SK-N-MC (cell line): Measurements from ENCODE around the gene SPCS2.

Source experiments
- DNase-seq: peaks from one replicate; pipeline ENCODE4 v3.0.0-alpha.2; 2011; ENCODE audit warnings: low read depth, low spot score
- H3K27ac ChIP-seq: fragments of 200-600 bp; sonication (generic); 2 replicates; pipeline ENCODE4 v1.5.1; 2016; ENCODE audit warnings: mixed run types
- H3K36me3 ChIP-seq: fragments of 200-600 bp; sonication (generic); 2 replicates; pipeline ENCODE4 v1.6.1; 2017; ENCODE audit warnings: antibody characterized with exemption, low read length, mixed read lengths; ENCODE audit not compliant: insufficient read depth
- H3K4me3 ChIP-seq: fragments of 200-600 bp; sonication (generic); 2 replicates; pipeline ENCODE4 v1.5.1; 2016
- H3K9ac ChIP-seq: fragments of 200-600 bp; sonication (generic); 2 replicates; pipeline ENCODE4 v1.8.0; 2017; ENCODE audit warnings: mixed run types, mixed read lengths; ENCODE audit not compliant: insufficient read length
- H3K9me3 ChIP-seq: fragments of 200-600 bp; sonication (generic); 2 replicates; pipeline ENCODE4 v1.6.1; 2017; ENCODE audit warnings: low read depth, mild to moderate bottlenecking, antibody characterized with exemption, low read length, moderate library complexity, mixed read lengths
- EZH2 ChIP-seq: fragments of 200-600 bp; sonication (generic); IDR thresholded peaks from one replicate; pipeline ENCODE4 v1.6.1; 2017; ENCODE audit warnings: antibody characterized with exemption
- FOXP2 ChIP-seq: optimal IDR thresholded peaks from 2 replicates; pipeline ENCODE3; 2011; ENCODE audit warnings: mild to moderate bottlenecking, moderate library complexity; ENCODE audit not compliant: insufficient read depth; ENCODE audit errors: extremely low read length, control extremely low read depth
- POLR2AphosphoS5 ChIP-seq: IDR thresholded peaks from 2 replicates; pipeline ENCODE4 v1.6.1; 2012; ENCODE audit warnings: mild to moderate bottlenecking, low read depth, low read length, borderline replicate concordance

Gene SPCS2

DNA sequence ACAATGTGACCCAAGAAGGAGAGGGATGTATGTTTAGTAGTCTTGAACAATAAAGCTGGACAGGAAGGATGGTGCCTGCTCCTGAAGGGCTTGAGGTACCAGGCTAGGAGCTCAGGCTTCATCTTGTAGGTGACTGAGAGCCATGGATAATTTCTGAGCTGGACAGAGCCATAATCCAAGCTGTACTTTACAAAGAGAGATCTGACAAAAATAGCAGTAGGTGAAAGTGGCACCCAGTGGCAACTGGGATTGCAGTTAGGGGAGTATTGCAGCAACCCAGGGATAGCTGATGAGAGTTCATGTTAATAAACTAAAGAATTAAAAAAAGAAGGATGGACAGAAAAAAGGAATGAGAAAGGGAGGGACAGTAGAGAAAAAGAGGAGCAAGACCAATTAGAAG lies 7.6 kb upstream of the SPCS2 start:
- DNase-seq: no peak
- H3K9ac ChIP-seq: no peak overlapping the region
- no peak overlapping the region for H3K4me3 ChIP-seq
- H3K9me3 ChIP-seq: no peaks in the 10 kb centered on the region
- no peak for TF ChIP-seq POLR2AphosphoS5
- no peak for TF ChIP-seq FOXP2
- no peak for TF ChIP-seq EZH2
- no peak overlapping the region for H3K27ac ChIP-seq
- no peaks in the 10 kb centered on the region for H3K36me3 ChIP-seq

GRCh38 chr11:74942073-74942759 lies 6.8 kb upstream of the SPCS2 start:
- H3K27ac ChIP-seq: no peak overlapping the region
- TF ChIP-seq EZH2 (no peak), POLR2AphosphoS5 (no peak), FOXP2 (no peak)
- no peak overlapping the region for H3K9ac ChIP-seq
- no peak for DNase-seq
- H3K36me3 ChIP-seq: no peaks in the 10 kb centered on the region
- H3K4me3 ChIP-seq: no peak overlapping the region
- H3K9me3 ChIP-seq: no peaks in the 10 kb centered on the region

GRCh38 chr11:74948546-74948897 lies 544 bp upstream of the SPCS2 start:
- Histone ChIP-seq H3K9me3 (no peaks in the 10 kb centered on the region), H3K4me3 (peak overlapping the region; percentile 98), H3K36me3 (peaks cover 28% of the 10 kb centered on the region), H3K27ac (no peak overlapping the region), H3K9ac (peak overlapping the region; percentile 74)
- TF ChIP-seq FOXP2: no peak
- TF ChIP-seq EZH2: no peak
- TF ChIP-seq POLR2AphosphoS5: no peak
- DNase-seq: no peak

GRCh38 chr11:74949753-74950137 lies 679 bp downstream of the SPCS2 start:
- H3K9ac ChIP-seq: peak overlapping the region; percentile 99
- H3K9me3 ChIP-seq: peaks cover 3% of the 10 kb centered on the region
- no peak for DNase-seq
- peak overlapping the region; percentile 98 for H3K4me3 ChIP-seq
- peak overlapping the region; percentile 65; the same call in 1 of the 2 replicates for H3K27ac ChIP-seq
- H3K36me3 ChIP-seq: peaks cover 40% of the 10 kb centered on the region
- TF ChIP-seq EZH2 (no peak), FOXP2 (no peak)

DNA sequence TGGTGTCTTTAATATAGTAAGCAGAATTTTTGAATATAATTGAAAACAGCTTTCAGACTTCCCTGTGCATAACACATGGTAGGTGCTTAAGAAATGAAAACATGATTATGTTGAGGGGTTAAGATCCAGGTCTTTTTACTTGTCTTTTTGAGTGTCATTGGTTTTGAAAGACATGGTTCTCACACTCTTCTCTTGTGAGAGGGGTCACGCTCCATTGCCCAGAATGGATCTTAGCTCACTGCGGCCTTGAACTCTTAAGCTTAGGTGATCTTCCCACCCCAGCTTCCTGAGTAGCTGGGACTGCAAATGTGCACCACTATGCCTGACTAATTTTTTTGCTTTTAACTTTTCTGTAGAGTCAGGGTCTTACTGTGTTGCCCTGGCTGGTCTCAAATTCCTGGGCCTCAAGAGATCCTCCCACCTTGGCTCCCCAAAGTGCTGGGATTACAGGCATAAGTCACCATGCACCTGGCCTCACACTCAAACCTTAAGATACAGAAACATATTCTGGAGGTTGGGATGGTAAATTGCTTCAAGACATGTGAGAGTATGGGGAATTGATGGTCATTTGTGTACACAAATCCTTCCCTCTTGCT lies 1.4 kb downstream of the SPCS2 start:
- Histone ChIP-seq H3K4me3 (peak overlapping the region; percentile 98), H3K27ac (no peak overlapping the region)
- no peak for DNase-seq

DNA sequence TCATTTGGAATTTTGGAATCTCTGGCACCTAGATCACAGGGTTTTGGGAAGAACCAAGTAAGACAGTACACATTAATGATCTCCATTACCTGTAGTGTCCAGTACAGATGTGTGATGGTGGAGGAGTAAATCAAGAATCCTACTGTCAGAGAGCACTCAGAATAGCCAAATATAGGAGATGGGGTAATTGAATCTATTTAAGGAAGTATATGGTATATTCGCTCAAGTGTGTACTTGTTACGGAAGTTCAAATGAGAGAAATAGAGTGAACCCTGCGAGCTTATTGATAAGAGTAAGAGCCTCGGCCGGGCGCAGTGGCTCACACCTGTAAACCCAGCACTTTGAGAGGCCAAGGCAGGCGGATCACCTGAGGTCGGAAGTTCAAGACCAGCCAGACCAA lies 2.2 kb downstream of the SPCS2 start:
- DNase-seq: no peak
- Histone ChIP-seq H3K4me3 (no peak overlapping the region; the same call in 1 of the 2 replicates), H3K9me3 (peaks cover 8% of the 10 kb centered on the region), H3K36me3 (peaks cover 51% of the 10 kb centered on the region), H3K27ac (no peak overlapping the region), H3K9ac (no peak overlapping the region)
- TF ChIP-seq FOXP2 (no peak), POLR2AphosphoS5 (no peak), EZH2 (no peak)

More for the DNA sequence above, 1.4 kb downstream of the SPCS2 start:
- Histone ChIP-seq H3K36me3 (peaks cover 47% of the 10 kb centered on the region), H3K9me3 (peaks cover 8% of the 10 kb centered on the region), H3K9ac (peak overlapping the region; percentile 99)
- TF ChIP-seq EZH2 (no peak), POLR2AphosphoS5 (no peak), FOXP2 (no peak)

DNA sequence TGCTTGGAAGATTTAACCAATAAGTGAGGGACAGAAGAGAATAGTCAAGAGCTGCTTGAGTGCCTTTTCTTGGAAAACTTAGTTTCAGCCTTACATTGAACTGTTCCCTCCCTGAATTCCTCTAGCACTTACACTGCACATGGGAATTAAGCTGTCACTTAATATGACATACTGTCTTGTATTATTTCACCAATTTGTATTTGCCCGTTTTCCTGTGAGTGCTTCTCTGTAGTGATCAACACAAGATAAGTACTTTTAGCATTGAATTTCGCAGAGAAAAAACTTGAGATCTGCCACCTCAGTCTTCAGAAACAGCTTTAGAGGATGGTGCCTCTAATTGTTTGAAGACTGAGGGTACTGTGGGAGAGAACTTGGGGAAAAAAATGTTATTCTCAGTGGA lies 3.7 kb downstream of the SPCS2 start:
- DNase-seq: no peak
- Histone ChIP-seq H3K27ac (no peak overlapping the region), H3K4me3 (no peak overlapping the region), H3K36me3 (peaks cover 59% of the 10 kb centered on the region), H3K9me3 (peaks cover 8% of the 10 kb centered on the region), H3K9ac (no peak overlapping the region)
- TF ChIP-seq EZH2: no peak
- no peak for TF ChIP-seq POLR2AphosphoS5
- no peak for TF ChIP-seq FOXP2

DNA sequence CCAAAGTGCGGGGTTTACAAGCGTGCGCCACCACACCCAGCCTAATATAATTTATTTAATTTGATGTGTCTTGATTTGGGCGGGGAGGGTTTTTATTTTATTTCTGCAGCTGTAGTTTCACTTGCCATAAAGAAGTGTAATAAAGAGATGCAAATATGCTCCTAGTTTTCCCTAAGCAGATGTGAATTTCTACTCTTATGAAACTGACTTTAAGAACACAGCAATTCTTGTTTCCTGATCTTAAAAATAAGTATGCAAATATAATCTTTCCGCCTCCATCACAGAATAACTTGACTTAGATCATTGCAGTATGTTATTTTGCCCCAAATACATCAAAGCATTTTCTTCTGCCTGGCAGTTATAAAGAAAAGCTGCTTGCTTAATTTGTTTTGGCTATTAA lies 4.4 kb downstream of the SPCS2 start:
- peaks cover 8% of the 10 kb centered on the region for H3K9me3 ChIP-seq
- DNase-seq: no peak
- peaks cover 59% of the 10 kb centered on the region for H3K36me3 ChIP-seq
- no peak overlapping the region for H3K4me3 ChIP-seq
- H3K27ac ChIP-seq: no peak overlapping the region
- H3K9ac ChIP-seq: no peak overlapping the region
- no peak for TF ChIP-seq POLR2AphosphoS5

- H3K4me3 ChIP-seq: no peak overlapping the region
- TF ChIP-seq EZH2 (no peak), POLR2AphosphoS5 (no peak), FOXP2 (no peak)
- H3K36me3 ChIP-seq: peaks cover 59% of the 10 kb centered on the region
These were observed 5.1 kb downstream of the SPCS2 start for GRCh38 chr11:74954199-74954598.

More at GRCh38 chr11:74954199-74954598, 5.1 kb downstream of the SPCS2 start:
- peaks cover 8% of the 10 kb centered on the region for H3K9me3 ChIP-seq
- DNase-seq: no peak
- no peak overlapping the region for H3K9ac ChIP-seq
- H3K27ac ChIP-seq: no peak overlapping the region
